Transverse colon (tissue), 4 donors: ENCODE data around the gene ACAD9.

ENCODE experiments used
- EP300 ChIP-seq: sonication (generic); formaldehyde crosslinking; IDR thresholded peaks from one replicate; pipeline ENCODE4 v1.6.1; 2017; ENCODE audit warnings: antibody characterized with exemption, low read depth
- POLR2A ChIP-seq: fragments of 450-650 bp; IDR thresholded peaks from one replicate; pipeline ENCODE4 v1.6.1; 2016; ENCODE audit warnings: antibody characterized with exemption, mild to moderate bottlenecking, moderate library complexity
- POLR2AphosphoS5 ChIP-seq, 3 donors: sonication (generic); formaldehyde crosslinking; IDR thresholded peaks; one replicate each; pipeline ENCODE4 v1.6.1; 2016; ENCODE audit warnings: antibody characterized with exemption in 3 of 3
- TF ChIP-seq, protein P1 (sequence below), 5 experiments: fragments of 200-600 bp in 3 of 5; fragments of 450-650 bp in 2 of 5; sonication (generic) in 3 of 5; IDR thresholded peaks; 1 replicate in 2 of 5; 2 replicates in 3 of 5; pipeline ENCODE4 v1.5.1; 2016 to 2017; ENCODE audit warnings: antibody characterized with exemption in 5 of 5, inconsistent platforms in 3 of 5, mild to moderate bottlenecking in 2 of 5, moderate library complexity in 1 of 5

GRCh38 chr3:128851601-128852000, 27.8 kb upstream of the ACAD9 start:
- TF ChIP-seq POLR2AphosphoS5 (IDR thresholded peaks at IDR 0.05) (no peak), POLR2A (no peak), EP300 (no peak)
- TF ChIP-seq, protein P1, sequence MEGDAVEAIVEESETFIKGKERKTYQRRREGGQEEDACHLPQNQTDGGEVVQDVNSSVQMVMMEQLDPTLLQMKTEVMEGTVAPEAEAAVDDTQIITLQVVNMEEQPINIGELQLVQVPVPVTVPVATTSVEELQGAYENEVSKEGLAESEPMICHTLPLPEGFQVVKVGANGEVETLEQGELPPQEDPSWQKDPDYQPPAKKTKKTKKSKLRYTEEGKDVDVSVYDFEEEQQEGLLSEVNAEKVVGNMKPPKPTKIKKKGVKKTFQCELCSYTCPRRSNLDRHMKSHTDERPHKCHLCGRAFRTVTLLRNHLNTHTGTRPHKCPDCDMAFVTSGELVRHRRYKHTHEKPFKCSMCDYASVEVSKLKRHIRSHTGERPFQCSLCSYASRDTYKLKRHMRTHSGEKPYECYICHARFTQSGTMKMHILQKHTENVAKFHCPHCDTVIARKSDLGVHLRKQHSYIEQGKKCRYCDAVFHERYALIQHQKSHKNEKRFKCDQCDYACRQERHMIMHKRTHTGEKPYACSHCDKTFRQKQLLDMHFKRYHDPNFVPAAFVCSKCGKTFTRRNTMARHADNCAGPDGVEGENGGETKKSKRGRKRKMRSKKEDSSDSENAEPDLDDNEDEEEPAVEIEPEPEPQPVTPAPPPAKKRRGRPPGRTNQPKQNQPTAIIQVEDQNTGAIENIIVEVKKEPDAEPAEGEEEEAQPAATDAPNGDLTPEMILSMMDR (IDR thresholded peaks at IDR 0.05) = no peak
